ENCODE measurements around the gene KCNAB2.

- no peak for TF ChIP-seq CTCF (IDR thresholded peaks at IDR 0.05; ENCODE audit: poor library complexity)
- no peak for TF ChIP-seq EZH2 (IDR thresholded peaks at IDR 0.05; ENCODE audit: borderline replicate concordance)
- TF ChIP-seq EZH2phosphoT487 (IDR thresholded peaks at IDR 0.05; ENCODE audit: low read depth, severe bottlenecking, unreplicated experiment): no peak
Measured at GRCh38 chr1:6101826-6102531, 56.3 kb downstream of the KCNAB2 start.

Data from hepatocyte (in vitro differentiated cells).